GM21619 (cell line): ENCODE data around the gene SNX8.

ENCODE experiments used
- ATAC-seq: cut with Tn5 transposase; IDR thresholded peaks from one replicate; pipeline ENCODE4 v1.9.1; 2021; ENCODE audit not compliant: unreplicated experiment

The SNX8 gene

DNA sequence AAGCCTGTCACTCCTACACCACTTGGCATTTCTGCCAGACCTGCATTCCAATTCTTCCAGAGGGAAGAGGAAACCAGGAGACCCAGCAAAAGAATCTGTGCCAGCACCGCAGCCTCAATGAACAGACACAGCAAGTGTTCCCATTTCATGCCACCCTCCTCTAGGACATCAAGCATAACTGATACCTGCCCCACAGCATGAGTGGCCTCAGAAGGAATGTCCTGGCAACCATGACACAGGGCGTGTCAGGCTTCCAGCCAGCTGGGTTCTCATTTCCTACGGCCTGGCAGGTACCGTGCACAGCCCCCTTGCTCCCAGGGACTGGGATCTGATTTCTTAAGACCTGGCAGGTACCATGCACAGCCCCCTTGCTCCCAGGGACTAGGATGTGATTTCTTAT lies 89.3 kb downstream of the SNX8 start:
- no peak for ATAC-seq

DNA sequence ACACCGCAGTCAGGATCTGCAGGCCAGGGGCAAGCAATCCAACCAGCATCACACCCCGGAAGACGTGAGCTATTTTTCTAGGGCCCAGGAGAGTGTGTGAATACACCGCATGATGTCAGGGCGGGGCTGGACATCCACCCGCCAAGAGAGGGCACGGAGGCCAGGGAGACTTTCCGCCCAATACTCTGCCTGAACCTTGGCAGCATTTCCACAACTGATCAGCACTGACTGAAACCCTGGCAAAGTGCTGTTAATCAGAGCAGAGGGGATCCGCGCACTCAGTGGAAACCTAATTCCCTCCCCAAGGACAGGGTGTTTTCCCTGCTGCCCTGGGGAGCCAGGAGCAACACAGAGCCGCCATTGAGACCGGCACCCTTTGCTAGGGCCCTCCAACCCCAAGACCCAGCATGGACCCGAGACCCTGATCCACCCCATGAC lies 89.7 kb downstream of the SNX8 start:
- no peak for ATAC-seq

DNA sequence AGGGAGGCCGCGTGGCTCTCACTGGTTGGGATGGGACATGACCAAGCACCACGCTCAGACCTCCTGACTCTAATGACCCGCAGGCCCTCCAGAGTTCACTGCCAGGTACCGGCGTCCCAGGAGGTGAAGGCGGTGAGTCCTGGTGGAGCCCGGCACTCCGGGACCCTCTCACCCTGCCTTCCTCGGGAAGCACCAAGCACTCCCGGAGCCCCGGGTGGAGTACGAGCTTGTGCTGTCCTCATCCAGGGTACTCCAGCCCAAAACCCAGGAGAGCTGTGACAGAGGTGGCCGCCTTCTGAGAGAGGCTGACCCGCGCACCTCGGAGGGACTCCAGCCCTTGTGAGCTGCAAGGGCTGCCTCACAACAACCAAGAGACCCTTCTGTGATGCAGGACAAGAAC lies 90.9 kb downstream of the SNX8 start:
- ATAC-seq, result no peak

DNA sequence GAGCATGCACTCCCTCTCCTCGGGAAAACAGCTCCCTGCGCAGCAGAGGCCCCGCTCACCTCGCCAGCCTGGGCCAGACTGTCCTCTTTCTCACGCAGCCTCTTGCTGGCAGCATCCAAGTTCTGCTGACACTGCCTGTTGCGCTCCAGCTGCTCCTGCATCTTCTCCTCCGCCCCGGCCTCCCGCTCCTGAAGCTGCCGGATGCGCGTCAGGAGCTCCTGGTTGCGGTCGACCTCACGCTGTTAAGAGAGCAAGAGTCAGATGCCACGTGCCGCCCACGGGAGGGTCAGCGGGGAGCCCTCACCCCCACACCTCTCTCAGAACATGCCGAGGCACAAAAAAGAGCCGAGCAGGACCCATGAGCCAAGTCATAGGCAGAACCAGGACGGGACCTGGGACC lies 91.7 kb downstream of the SNX8 start:
- ATAC-seq, result no peak

DNA sequence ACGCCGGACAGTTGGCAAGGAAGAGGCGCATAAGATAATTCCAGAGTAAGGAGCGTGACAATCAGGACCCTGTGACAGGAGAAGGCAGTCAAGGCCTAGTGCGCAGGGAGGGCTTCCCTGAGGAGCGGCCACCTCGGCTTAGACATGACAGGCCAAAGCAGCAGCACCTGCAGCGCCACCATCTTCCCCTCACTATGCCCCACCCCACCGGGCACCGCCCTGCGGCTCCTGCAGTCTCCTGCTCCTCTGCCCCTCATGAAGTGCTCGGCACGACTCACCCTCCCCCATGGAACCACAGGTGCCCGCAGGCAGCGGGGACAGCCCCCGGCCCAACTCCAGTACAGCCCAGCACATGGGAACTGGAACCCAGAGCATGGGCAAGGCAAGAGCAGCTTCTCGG lies 93.3 kb downstream of the SNX8 start:
- no peak for ATAC-seq

DNA sequence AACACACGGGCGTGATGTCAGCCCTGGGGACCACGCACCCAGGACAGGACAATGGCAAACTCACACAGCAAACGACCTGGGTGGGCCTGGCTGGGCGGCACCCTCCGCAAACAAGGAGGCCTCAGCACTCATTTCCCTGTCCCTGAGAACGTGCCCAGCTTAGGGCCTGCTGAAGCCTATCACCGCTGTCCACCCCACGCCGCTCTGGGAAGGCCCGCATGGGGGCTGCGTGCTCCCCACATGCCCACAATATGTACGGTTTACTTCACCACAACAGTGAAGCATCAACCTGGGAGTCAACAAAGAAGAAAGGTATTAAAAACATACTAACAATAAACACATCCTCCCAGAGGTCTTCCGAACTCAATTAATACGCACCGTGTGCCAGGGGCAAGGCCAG lies 93.7 kb downstream of the SNX8 start:
- no peak for ATAC-seq

DNA sequence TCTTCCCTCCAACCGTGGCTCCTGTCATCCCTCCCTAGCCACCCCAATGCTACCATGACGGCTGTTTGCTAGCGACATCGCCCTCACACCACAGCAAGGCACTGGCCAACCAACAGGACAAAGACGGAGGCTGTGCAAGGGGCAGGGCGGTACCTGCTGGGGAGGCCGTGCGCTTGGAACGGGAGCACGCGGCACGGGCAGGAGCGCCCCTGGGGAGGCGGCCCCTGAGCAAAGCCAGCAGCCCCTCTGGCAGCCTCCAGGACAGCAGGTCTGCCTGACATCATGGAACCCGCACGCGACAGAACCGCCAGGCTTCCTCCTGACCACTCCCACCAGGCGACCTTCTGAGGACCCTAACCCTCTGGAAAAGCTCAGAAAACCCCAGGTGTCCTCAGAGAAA lies 94.2 kb downstream of the SNX8 start:
- ATAC-seq, result no peak

DNA sequence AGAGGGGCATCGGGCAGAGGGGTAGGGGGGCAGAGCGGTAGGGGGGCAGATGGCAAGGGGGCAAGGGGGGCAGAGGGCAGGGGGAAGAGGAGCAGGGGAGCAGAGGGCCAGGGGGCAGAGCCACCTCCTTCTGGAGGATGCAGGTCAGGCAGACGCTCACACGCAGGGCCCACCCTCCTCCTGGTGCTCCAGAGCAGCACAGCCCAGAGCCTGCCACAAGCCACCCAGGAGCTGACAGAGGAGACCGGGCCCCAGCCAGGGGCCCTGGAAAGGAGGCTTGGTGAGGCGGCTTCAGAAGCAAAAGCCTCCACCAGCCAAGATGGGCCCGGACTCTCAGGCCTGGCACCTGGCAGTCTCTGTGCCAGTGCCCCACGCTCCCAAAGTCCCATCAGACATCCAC lies 94.6 kb downstream of the SNX8 start:
- no peak for ATAC-seq

DNA sequence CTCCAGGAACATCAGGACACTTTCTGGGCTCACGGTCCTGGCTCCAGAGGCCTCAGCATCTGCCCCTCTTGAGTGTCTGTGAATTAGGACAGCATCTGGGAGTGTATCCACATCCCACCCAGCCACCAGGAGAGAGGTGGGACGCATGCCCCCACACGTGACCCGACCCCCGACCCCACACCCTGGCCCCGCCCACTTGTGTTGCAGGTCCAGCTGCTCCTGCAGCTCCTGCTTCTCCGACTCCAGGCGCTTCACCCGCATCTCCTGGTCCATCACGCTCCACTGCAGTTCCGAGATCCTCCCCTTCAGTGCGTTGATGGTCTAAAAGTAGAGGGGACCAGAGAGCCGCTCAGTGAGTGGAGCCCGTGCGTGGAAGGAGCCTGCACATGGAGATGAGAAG lies 95.1 kb downstream of the SNX8 start:
- ATAC-seq, result no peak

DNA sequence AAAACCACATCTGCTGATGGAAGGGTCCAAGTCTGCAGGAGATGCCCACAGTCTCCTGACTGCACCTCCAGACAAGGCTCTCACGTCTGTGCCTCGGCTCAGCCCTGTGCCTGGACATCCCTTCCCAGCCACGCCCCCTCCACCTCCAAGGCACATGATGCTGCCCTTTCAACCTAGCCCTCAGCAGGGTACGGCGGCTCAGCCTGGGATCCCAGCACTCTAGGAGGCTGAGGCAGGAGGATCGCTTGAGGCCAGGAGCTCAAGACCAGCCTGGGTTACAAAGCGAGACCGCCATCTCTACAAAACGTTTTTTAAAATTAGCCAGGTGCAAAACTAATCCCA lies 95.8 kb downstream of the SNX8 start:
- ATAC-seq, result no peak

DNA sequence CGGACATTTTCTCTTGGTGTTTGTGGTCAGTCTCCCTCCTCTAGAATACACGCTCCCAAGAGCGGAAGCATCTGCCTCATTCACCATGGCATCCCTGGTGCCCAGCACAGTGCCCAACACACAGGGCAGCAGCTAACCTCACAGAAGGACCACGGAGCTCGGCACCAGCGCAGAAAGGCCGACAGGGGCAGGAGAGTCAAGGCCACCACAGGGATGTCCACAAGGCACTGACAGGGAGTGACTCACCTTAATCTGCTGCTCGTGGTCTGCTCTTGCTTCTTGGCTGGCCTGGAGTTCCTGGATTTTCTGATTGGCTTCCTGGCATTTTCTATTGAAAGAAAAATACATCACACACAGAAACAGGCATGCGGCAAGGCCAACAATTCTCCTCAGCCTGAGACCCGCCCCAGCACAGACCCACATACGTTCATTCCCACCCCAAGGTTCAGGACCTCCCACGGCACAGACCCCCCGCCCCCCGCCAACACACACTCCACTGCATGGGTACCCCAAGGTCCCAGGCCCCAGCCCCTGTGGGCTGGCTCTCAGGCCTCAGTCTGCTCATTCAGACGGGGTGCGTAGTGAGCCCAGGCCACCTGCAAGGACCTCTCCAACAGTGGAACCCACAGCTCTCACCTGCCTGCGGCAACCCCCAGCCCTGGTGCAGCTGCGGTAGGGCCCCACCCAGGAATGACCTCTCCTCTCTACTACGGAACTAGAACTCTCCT lies 96.4 kb downstream of the SNX8 start:
- ATAC-seq, result no peak

DNA sequence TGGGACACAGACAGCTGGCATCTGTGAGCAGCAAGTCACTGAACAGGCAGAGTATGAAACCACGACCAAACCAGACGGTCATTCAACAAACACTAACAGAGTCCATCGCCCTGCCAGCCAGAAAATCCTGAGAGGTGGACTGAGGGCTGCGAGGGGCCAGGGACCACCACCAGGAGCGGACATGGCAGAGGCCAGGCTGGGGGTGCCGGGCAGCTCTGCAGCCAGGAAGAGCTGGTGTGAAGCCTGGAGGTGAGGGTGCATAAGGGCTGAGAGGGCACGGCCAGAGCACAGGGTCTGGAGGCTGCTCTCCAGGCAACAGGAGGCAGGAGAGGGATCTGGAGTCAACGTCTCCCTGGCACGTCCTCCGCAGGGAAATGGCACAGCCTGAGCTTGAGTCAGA lies 97.0 kb downstream of the SNX8 start:
- no peak for ATAC-seq

DNA sequence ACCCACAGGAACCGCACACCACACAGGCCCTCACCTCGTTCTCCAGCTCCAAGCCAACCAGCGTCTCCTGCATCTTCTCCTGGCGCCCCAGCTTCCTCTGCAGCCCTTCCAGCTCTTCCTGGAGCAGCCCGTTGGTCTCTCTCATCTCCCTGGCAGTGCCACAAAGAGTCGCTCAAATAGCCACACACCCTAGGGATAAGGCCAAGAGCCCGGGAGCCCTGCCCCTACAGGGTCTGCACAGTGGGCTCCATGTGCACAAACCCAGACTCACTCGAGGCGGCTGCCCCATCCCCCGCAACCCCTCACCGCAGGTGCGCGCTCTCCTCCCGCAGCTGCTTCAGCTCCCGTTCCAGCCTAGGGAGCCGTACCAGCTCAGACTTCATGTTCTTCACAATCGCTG lies 98.4 kb downstream of the SNX8 start:
- ATAC-seq, result no peak

DNA sequence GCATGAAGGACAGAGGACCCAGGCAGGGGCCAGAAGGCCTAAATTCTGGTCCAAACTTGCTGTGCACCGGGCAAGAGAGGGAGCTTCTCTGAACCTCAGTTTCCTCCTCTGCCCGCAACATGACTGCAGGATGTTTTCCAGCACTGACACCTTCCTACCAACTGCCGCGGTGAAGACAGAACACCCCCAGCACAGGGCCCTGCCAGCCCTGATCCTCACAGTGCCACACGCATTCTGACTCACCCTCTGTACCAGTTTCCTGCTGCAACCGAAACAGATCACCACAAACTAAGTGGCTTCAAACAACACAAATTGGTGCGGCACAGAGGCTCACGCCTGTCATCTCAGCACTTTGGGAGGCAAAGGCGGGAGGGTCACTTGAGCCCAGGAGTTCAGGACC lies 99.6 kb downstream of the SNX8 start:
- ATAC-seq, result no peak

DNA sequence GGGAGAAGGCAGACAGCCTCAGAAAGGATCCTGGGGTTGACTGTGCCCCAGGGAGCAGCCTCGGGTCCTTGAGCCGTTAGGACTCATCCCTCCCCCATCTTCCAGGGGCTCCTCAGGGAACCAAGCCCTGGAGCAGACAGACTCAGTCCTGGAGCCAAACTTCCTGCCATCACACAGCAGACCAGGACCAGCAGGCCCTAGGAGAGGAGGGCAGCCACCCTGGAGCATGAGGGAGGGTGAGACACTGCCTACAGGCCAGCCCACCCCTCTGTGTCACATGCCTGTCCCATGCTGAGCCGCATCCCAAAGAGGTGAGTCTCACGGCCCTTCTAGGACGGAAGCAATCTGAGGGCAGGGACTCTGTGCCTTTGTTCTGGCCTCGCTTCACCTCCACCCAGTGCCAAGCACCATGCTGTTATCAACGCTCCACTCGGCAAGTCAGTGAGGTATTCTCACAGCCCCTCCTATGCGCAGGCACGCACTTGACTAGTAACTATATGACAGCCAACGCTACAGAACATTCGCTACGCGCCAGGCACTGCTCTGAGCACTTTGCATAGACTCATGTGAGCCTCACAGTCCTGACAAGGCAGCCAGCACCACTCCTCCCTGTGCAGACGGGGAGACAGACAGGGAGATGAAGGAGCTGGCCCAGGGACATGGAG lies 100.6 kb downstream of the SNX8 start:
- no peak for ATAC-seq

DNA sequence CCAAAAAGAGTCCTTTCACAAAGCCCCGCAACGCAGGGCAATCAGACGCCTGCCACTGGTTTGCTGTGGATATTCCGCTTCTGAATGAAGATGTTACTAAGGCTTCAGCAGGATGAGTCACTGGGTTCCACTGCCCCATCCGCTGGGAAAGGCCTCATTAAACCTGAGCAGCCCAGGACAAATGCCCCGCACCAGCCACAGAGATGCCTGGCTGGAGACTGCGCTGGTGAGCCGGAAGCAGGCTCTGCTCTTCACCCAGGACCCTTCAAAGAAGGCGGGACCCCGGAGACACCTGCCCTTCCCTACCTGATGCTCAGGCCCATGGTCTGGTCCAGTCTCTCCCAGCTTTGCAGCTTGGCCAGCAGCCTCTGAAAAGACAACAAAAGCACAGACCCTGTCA lies 101.3 kb downstream of the SNX8 start:
- no peak for ATAC-seq

DNA sequence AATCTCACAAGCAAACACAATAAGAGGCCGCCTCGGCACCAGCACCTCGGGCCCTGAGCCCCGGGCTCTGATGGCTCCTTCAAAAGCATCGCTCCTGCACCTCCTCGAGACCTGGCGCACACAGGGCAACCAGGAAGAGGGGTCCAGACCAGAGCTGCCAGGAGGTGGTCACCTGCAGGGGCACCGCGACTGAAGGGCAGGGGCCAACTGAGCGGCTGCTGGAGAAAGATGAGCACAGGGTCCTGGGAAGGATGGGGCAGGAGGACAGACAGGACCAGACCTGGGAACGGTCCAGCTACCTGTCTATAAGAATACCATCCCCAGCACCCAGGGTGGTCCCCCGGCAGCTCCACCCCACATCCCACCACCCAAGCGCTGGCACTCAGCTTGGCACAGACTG lies 102.3 kb downstream of the SNX8 start:
- ATAC-seq, result no peak

DNA sequence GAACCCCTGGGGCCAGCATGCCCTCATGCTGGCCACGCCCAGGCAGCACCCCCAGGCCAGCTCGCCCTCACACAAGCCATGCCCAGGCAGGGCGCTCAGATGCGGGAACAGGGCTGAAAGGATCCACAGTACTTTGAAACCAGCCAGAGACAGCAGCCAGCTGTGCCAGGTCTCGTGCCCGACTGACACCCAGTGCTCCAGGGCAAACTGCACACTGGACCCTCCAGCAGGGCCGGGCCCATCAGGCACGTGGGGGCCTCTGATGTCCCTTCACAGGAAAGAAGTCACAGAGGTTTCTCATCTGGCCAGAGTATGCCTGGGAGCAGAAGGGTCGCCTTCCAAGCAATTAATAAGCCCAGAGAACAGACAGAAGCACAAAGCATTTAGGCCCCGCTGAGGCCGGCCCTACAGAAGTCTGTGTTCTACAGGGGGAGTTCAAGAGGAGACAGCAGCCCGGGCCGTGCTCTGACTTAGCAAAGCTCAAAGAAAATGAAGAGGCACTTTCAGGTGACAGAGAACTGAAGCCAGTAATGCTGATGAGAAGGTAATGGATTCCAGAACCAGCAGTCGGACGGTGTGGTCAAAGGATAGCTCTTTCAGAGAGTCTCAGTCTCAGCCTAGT lies 102.9 kb downstream of the SNX8 start:
- no peak for ATAC-seq

DNA sequence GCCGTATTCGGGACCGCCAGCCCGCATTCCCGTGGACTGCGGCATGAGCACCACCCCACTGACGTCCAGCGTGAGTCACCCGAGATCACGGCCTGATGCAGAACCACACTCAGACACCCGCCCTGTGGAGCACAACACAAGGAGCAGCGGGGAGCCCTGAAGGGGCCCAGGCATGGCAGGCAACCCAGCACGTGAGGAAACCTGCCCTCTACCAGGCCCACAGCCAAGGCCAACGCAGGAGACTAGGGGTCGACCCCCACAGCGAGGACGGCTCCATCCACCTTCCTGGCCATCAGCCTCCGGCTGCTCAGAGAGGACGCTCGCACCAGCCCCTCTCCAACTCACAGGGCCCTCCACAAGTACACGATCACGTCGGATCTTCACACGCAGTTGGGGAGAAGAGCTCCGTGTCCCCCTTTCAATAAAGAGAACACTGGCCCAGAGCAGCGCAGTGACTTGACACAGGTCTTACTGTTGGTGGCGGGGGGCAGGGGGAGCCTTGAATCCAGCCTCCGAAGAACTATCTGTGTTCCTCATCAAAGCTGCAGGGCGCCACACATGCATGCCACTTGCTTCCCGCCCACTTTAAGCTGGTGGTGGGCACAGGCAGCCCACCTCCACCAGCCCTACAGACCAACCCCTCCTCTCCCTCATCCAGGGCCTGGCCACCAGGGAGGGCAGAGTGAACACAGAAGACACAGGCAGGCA lies 103.5 kb downstream of the SNX8 start:
- no peak for ATAC-seq

DNA sequence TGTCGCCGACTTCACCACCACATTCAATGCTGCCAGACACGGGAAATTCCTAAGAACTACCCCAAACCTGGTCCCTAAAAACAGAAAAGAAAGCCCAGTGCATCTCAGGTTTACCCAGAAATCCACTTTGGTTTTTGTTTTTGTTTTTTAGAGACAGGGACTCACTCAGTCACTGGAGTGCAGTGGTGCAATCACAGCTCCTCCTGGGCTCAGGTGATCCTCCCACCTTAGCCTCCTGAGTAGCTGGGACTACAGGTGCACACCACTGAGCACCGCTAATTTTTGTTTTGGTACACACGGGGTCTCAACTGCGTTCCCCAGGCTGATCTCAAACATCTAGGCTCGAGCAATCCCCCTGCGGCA lies 104.3 kb downstream of the SNX8 start:
- peak; percentile 32 for ATAC-seq

DNA sequence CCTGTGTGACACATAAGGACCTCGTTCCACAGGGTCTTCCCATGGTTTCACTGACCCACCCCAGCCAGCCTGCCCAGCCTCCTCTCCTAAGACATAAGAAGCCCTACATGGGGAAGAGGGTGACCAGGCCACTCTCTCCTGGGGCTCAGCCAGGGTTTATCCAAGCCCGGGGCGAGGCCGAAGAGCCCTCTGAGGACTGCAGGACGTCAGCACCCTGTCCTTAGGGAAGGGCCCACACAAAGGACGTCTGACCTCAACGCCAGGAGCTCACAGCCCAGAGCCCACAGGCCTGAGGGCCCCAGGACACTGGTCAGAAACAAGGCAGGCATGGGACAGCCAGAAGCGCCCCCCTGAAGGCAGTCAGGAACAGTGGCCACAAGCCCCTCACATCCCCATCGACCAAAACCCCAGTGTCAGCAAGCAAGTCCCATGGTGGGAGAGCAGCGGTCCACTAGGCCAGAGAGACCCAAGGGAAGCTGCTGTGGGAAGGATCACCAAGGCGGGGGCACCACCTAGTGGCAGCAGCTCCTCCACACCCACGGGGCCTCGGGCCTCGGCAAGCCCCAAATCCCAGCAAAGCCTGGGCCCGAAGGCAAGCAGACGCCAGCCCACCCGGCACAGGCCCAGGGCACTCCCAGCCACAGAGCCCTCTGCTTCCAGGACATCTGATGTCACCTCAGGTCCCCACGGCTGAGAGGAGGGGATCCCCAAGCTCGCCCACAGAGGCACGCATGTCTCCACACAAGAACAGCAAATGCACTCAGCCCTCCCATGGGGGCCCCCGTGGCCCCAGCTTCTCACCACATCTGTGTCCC lies 104.9 kb downstream of the SNX8 start:
- peak; percentile 46 for ATAC-seq
